K562 (cell line): ENCODE measurements around the gene AFF2. TPM values are rescaled to one million over a fixed set of nuclear protein-coding genes. Genes with fewer than 3 reads are reported as not detected.

Experiments used
- ARID2 ChIP-seq: fragments of 450-650 bp; IDR thresholded peaks from 2 replicates; pipeline ENCODE4 v1.6.1; 2017; ENCODE audit warnings: antibody characterized with exemption, mild to moderate bottlenecking
- ARNT ChIP-seq, 2 experiments: fragments of 450-650 bp; IDR thresholded peaks; 2 replicates each; pipeline ENCODE4 v1.6.1; 2016; ENCODE audit warnings: mild to moderate bottlenecking in 1 of 2
- CC2D1A ChIP-seq: fragments of 450-650 bp; IDR thresholded peaks from 2 replicates; pipeline ENCODE4 v1.6.1; 2017; ENCODE audit warnings: mild to moderate bottlenecking
- HDAC1 ChIP-seq, 2 experiments: fragments of 450-650 bp; IDR thresholded peaks; 2 replicates each; pipeline ENCODE4 v1.6.1; 2016 to 2017; ENCODE audit warnings: inconsistent platforms in 1 of 2, mild to moderate bottlenecking in 1 of 2, moderate library complexity in 1 of 2
- L3MBTL2 ChIP-seq: fragments of 450-650 bp; IDR thresholded peaks from 2 replicates; pipeline ENCODE4 v1.6.1; 2016; ENCODE audit warnings: mild to moderate bottlenecking, moderate library complexity
- NR3C1 ChIP-seq: sonication (generic); formaldehyde crosslinking; IDR thresholded peaks from 2 replicates; pipeline ENCODE4 v1.8.1; 2022; ENCODE audit warnings: missing genetic modification reagents
- ZNF224 ChIP-seq: sonication (generic); formaldehyde crosslinking; IDR thresholded peaks from 2 replicates; pipeline ENCODE4 v1.8.0; 2022; ENCODE audit warnings: mild to moderate bottlenecking, missing genetic modification reagents
- ZNF699 ChIP-seq: fragments of 250-450 bp; sonication (Bioruptor Pico); IDR thresholded peaks from 2 replicates; pipeline ENCODE4 v1.8.0; 2021; ENCODE audit warnings: mild to moderate bottlenecking, moderate library complexity; ENCODE audit not compliant: insufficient replicate concordance
- ZNF76 ChIP-seq: fragments of 250-450 bp; sonication (Bioruptor Pico); IDR thresholded peaks from 2 replicates; pipeline ENCODE4 v1.4.0; 2020; ENCODE audit warnings: mild to moderate bottlenecking, moderate library complexity, borderline replicate concordance
- polyA plus RNA-seq, 8 experiments: library from polyadenylated mRNA; depleted of rRNA in 4 of 8; stranded (reverse) in 5 of 8; unstranded in 3 of 8; fragments of >200 nt; fragmentation: Nextera tagmentation in 2 of 8; fragmentation: Illumina TruSeq in 1 of 8; extraction: Ambion mirVana in 2 of 8; extraction: Trizol in 1 of 8; gene quantifications; 2 replicates each; pipeline versions ENCODE4 v1.2.1 to v1.2.3, GENCODE V29; 2011 to 2014; ENCODE audit warnings: inconsistent platforms in 1 of 8, missing spikeins in 1 of 8
- total RNA-seq, 7 experiments: library from RNA; depleted of rRNA in 6 of 7; stranded (reverse); fragments of >200 nt in 6 of 7; fragmentation: Illumina TruSeq in 2 of 7; extraction: Trizol in 2 of 7; gene quantifications; 2 replicates each; pipeline versions ENCODE4 v1.2.1 to v1.2.3, GENCODE V29; 2011 to 2021; ENCODE audit warnings: low replicate concordance in 1 of 7
- TF ChIP-seq, protein P1 (sequence below): sonication (generic); formaldehyde crosslinking; IDR thresholded peaks from 2 replicates; pipeline ENCODE4 v1.8.0; 2023; ENCODE audit warnings: missing genetic modification reagents, mild to moderate bottlenecking, borderline replicate concordance
- TF ChIP-seq, protein P2 (sequence below): IDR thresholded peaks from 2 replicates; pipeline ENCODE4 v1.6.1; 2012; ENCODE audit warnings: low read depth, low read length, improper control_type of control experiment, borderline replicate concordance
- TF ChIP-seq, protein P3 (sequence below): fragments of 250-450 bp; sonication (Bioruptor Pico); IDR thresholded peaks from 2 replicates; pipeline ENCODE4 v1.4.0; 2020
- TF ChIP-seq, protein P4 (sequence below), 3 experiments: fragments of 200-800 bp in 1 of 3; sonication (Bioruptor generic) in 1 of 3; sonication (generic) in 1 of 3; formaldehyde crosslinking in 1 of 3; IDR thresholded peaks; 2 replicates each; pipeline versions ENCODE4 v1.6.1 to v1.8.0; 2016 to 2022; ENCODE audit warnings: mild to moderate bottlenecking in 2 of 3, missing compliant biosample characterization in 2 of 3, missing genetic modification characterization in 2 of 3, missing genetic modification reagents in 1 of 3

AFF2 gene
- total and polyA plus RNA-seq, 9 of the 15 experiments (the other 6 are each of a cell fraction or from before 2014, with no cell fraction given): 0.01 to 0.20 (median 0.07) TPM

DNA sequence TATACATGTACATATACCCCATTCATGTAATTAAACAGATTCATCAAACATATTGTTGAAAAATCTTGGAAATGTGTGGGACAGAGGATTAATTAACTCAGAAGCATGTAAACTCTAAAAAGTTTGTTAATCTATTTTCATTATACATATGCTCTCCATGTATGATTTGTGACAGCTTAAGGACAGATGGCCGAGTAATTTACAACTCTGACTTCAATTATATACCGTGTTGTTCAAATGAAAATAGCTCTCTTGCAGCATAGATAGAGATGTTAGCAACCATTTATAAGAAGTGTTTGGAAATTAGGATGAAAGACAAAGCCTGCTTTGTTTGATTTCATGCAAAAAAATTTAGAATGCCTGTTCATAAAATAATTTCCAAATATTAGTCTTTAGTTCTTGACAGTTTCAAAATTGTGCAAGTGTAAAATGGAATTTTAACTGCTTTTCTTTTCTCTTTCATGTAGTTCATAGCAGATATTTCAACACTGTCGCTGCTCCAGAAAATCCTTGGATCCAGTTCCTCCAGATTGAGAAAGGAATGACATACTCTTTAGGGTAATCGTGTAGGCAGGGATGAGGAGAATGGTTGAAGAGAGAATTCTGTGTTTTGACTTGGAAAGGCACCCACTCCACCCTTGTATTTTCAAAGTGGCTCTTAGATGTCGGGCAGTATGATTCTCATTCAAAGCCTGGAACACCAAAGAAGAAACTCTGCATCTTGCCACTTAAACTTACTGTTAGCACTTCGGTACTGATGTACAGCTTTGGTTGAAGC lies 23.1 kb downstream of the AFF2 start (continued):
- TF ChIP-seq, protein P1, sequence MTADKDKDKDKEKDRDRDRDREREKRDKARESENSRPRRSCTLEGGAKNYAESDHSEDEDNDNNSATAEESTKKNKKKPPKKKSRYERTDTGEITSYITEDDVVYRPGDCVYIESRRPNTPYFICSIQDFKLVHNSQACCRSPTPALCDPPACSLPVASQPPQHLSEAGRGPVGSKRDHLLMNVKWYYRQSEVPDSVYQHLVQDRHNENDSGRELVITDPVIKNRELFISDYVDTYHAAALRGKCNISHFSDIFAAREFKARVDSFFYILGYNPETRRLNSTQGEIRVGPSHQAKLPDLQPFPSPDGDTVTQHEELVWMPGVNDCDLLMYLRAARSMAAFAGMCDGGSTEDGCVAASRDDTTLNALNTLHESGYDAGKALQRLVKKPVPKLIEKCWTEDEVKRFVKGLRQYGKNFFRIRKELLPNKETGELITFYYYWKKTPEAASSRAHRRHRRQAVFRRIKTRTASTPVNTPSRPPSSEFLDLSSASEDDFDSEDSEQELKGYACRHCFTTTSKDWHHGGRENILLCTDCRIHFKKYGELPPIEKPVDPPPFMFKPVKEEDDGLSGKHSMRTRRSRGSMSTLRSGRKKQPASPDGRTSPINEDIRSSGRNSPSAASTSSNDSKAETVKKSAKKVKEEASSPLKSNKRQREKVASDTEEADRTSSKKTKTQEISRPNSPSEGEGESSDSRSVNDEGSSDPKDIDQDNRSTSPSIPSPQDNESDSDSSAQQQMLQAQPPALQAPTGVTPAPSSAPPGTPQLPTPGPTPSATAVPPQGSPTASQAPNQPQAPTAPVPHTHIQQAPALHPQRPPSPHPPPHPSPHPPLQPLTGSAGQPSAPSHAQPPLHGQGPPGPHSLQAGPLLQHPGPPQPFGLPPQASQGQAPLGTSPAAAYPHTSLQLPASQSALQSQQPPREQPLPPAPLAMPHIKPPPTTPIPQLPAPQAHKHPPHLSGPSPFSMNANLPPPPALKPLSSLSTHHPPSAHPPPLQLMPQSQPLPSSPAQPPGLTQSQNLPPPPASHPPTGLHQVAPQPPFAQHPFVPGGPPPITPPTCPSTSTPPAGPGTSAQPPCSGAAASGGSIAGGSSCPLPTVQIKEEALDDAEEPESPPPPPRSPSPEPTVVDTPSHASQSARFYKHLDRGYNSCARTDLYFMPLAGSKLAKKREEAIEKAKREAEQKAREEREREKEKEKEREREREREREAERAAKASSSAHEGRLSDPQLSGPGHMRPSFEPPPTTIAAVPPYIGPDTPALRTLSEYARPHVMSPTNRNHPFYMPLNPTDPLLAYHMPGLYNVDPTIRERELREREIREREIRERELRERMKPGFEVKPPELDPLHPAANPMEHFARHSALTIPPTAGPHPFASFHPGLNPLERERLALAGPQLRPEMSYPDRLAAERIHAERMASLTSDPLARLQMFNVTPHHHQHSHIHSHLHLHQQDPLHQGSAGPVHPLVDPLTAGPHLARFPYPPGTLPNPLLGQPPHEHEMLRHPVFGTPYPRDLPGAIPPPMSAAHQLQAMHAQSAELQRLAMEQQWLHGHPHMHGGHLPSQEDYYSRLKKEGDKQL (CRISPR knock-in tag): no peak
- TF ChIP-seq, protein P2, sequence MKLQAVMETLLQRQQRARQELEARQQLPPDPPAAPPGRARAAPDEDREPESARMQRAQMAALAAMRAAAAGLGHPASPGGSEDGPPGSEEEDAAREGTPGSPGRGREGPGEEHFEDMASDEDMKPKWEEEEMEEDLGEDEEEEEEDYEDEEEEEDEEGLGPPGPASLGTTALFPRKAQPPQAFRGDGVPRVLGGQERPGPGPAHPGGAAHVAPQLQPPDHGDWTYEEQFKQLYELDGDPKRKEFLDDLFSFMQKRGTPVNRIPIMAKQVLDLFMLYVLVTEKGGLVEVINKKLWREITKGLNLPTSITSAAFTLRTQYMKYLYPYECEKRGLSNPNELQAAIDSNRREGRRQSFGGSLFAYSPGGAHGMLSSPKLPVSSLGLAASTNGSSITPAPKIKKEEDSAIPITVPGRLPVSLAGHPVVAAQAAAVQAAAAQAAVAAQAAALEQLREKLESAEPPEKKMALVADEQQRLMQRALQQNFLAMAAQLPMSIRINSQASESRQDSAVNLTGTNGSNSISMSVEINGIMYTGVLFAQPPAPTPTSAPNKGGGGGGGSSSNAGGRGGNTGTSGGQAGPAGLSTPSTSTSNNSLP: no peak
- TF ChIP-seq L3MBTL2 (no peak), HDAC1 (IDR thresholded peaks at IDR 0.05) (no peak), NR3C1 (CRISPR knock-in tag) (no peak), ZNF76 (CRISPR knock-in tag) (no peak), ZNF699 (CRISPR knock-in tag) (no peak), ZNF224 (CRISPR knock-in tag) (no peak), ARID2 (no peak), CC2D1A (no peak), ARNT (IDR thresholded peaks at IDR 0.05) (no peak)
- TF ChIP-seq, protein P3, sequence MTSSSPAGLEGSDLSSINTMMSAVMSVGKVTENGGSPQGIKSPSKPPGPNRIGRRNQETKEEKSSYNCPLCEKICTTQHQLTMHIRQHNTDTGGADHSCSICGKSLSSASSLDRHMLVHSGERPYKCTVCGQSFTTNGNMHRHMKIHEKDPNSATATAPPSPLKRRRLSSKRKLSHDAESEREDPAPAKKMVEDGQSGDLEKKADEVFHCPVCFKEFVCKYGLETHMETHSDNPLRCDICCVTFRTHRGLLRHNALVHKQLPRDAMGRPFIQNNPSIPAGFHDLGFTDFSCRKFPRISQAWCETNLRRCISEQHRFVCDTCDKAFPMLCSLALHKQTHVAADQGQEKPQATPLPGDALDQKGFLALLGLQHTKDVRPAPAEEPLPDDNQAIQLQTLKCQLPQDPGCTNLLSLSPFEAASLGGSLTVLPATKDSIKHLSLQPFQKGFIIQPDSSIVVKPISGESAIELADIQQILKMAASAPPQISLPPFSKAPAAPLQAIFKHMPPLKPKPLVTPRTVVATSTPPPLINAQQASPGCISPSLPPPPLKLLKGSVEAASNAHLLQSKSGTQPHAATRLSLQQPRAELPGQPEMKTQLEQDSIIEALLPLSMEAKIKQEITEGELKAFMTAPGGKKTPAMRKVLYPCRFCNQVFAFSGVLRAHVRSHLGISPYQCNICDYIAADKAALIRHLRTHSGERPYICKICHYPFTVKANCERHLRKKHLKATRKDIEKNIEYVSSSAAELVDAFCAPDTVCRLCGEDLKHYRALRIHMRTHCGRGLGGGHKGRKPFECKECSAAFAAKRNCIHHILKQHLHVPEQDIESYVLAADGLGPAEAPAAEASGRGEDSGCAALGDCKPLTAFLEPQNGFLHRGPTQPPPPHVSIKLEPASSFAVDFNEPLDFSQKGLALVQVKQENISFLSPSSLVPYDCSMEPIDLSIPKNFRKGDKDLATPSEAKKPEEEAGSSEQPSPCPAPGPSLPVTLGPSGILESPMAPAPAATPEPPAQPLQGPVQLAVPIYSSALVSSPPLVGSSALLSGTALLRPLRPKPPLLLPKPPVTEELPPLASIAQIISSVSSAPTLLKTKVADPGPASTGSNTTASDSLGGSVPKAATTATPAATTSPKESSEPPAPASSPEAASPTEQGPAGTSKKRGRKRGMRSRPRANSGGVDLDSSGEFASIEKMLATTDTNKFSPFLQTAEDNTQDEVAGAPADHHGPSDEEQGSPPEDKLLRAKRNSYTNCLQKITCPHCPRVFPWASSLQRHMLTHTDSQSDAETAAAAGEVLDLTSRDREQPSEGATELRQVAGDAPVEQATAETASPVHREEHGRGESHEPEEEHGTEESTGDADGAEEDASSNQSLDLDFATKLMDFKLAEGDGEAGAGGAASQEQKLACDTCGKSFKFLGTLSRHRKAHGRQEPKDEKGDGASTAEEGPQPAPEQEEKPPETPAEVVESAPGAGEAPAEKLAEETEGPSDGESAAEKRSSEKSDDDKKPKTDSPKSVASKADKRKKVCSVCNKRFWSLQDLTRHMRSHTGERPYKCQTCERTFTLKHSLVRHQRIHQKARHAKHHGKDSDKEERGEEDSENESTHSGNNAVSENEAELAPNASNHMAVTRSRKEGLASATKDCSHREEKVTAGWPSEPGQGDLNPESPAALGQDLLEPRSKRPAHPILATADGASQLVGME (CRISPR knock-in tag): no peak
- TF ChIP-seq, protein P4, sequence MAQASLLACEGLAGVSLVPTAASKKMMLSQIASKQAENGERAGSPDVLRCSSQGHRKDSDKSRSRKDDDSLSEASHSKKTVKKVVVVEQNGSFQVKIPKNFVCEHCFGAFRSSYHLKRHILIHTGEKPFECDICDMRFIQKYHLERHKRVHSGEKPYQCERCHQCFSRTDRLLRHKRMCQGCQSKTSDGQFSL (CRISPR knock-in tag; IDR thresholded peaks at IDR 0.05): no peak
- TF ChIP-seq, protein P4 (tag; IDR thresholded peaks at IDR 0.05): no peak
